Neuronal stem cell (in vitro differentiated cells): Measurements from ENCODE around the gene MBTD1.

Experiments
- DNase-seq: peaks from one replicate; pipeline ENCODE4 v3.0.0-alpha.2; 2013; ENCODE audit warnings: low spot score
- H2AFZ ChIP-seq: one replicate; pipeline ENCODE4 v1.6.1; 2013; ENCODE audit warnings: mild to moderate bottlenecking, low read length, inconsistent platforms
- H2AK5ac ChIP-seq: 2 replicates; pipeline ENCODE4 v1.6.1; 2013; ENCODE audit warnings: low read depth, mild to moderate bottlenecking, inconsistent platforms, low read length, moderate library complexity, mixed read lengths
- H2BK120ac ChIP-seq: 2 replicates; pipeline ENCODE4 v1.6.1; 2013; ENCODE audit warnings: low read depth, mild to moderate bottlenecking, inconsistent platforms, low read length, moderate library complexity, mixed read lengths
- H2BK12ac ChIP-seq: one replicate; pipeline ENCODE4 v1.6.1; 2013; ENCODE audit warnings: low read length, inconsistent platforms
- H2BK15ac ChIP-seq: 2 replicates; pipeline ENCODE4 v1.6.1; 2013; ENCODE audit warnings: mild to moderate bottlenecking, low read length, inconsistent platforms, mixed read lengths
- H2BK5ac ChIP-seq: one replicate; pipeline ENCODE4 v1.6.1; 2013; ENCODE audit warnings: inconsistent platforms, mild to moderate bottlenecking, low read length, moderate library complexity
- H3K14ac ChIP-seq: one replicate; pipeline ENCODE4 v1.6.1; 2013; ENCODE audit warnings: low read length, inconsistent platforms
- H3K18ac ChIP-seq: 2 replicates; pipeline ENCODE4 v1.6.1; 2013; ENCODE audit warnings: low read length, inconsistent platforms
- H3K23ac ChIP-seq: 2 replicates; pipeline ENCODE4 v1.6.1; 2013; ENCODE audit warnings: low read depth, mild to moderate bottlenecking, mixed read lengths, low read length, inconsistent platforms; ENCODE audit not compliant: poor library complexity
- H3K27ac ChIP-seq: replicated peaks from 3 replicates; pipeline ENCODE4 v1.5.1; 2013; ENCODE audit warnings: low read length, inconsistent platforms
- H3K27me3 ChIP-seq, 3 experiments: 2 replicates each; pipeline ENCODE4 v1.6.1; 2013; ENCODE audit warnings: low read length in 3 of 3, mild to moderate bottlenecking in 2 of 3, inconsistent platforms in 1 of 3, low read depth in 1 of 3, mixed read lengths in 1 of 3, moderate library complexity in 1 of 3; ENCODE audit not compliant: control insufficient read depth in 3 of 3, insufficient read depth in 3 of 3
- H3K36me3 ChIP-seq, 2 donors: replicated peaks in 1 of 2; 2 replicates each; pipeline ENCODE4 v1.6.1; 2013; ENCODE audit warnings: low read length in 2 of 2; ENCODE audit not compliant: control insufficient read depth in 2 of 2, insufficient read depth in 2 of 2
- H3K4ac ChIP-seq: 2 replicates; pipeline ENCODE4 v1.6.1; 2013; ENCODE audit warnings: inconsistent platforms, mild to moderate bottlenecking, low read length, moderate library complexity
- H3K4me1 ChIP-seq, 2 donors: 1 replicate in 1 of 2; 2 replicates in 1 of 2; pipeline ENCODE4 v1.6.1; 2013; ENCODE audit warnings: low read length in 2 of 2, low read depth in 1 of 2; ENCODE audit not compliant: control insufficient read depth in 2 of 2, insufficient read depth in 1 of 2
- H3K4me2 ChIP-seq: one replicate; pipeline ENCODE4 v1.6.1; 2013; ENCODE audit warnings: mild to moderate bottlenecking, low read length, inconsistent platforms; ENCODE audit not compliant: insufficient read depth, poor library complexity, severe bottlenecking
- H3K4me3 ChIP-seq, 2 donors: 2 replicates each; pipeline ENCODE4 v1.5.1; 2013; ENCODE audit warnings: low read length in 2 of 2, mild to moderate bottlenecking in 2 of 2, inconsistent platforms in 1 of 2, moderate library complexity in 1 of 2
- H3K79me1 ChIP-seq: one replicate; pipeline ENCODE4 v1.6.1; 2013; ENCODE audit warnings: low read depth, mild to moderate bottlenecking, inconsistent platforms, low read length, moderate library complexity
- H3K9ac ChIP-seq: one replicate; pipeline ENCODE4 v1.6.1; 2013; ENCODE audit warnings: mild to moderate bottlenecking, low read depth, low read length, inconsistent platforms; ENCODE audit not compliant: poor library complexity
- H3K9me3 ChIP-seq, 2 donors: replicated peaks in 1 of 2; 2 replicates each; pipeline versions ENCODE3 to v1.6.1; 2013; ENCODE audit warnings: low read length in 2 of 2, mild to moderate bottlenecking in 2 of 2, inconsistent platforms in 1 of 2, low read depth in 1 of 2, mixed read lengths in 1 of 2, moderate library complexity in 1 of 2; ENCODE audit not compliant: control insufficient read depth in 2 of 2, insufficient read depth in 1 of 2
- H4K8ac ChIP-seq: one replicate; pipeline ENCODE4 v1.6.1; 2013; ENCODE audit warnings: low read depth, mild to moderate bottlenecking, inconsistent platforms, low read length, moderate library complexity
- H4K91ac ChIP-seq: one replicate; pipeline ENCODE4 v1.6.1; 2013; ENCODE audit warnings: low read length, low read depth, mild to moderate bottlenecking, inconsistent platforms; ENCODE audit not compliant: poor library complexity
- WGBS, 2 donors: extraction: QIAGEN DNeasy Blood & Tissue Kit; methylation state at CpG; one replicate each; pipeline ENCODE4 v1.1.7; 2013; ENCODE audit warnings: missing lambda C conversion rate in 2 of 2, mixed read lengths in 1 of 2; ENCODE audit not compliant: insufficient read length in 2 of 2, insufficient replicate concordance in 1 of 2; ENCODE audit errors: extremely low coverage in 2 of 2; 5-methylcytosine and 5-hydroxymethylcytosine counted together

Gene MBTD1

DNA sequence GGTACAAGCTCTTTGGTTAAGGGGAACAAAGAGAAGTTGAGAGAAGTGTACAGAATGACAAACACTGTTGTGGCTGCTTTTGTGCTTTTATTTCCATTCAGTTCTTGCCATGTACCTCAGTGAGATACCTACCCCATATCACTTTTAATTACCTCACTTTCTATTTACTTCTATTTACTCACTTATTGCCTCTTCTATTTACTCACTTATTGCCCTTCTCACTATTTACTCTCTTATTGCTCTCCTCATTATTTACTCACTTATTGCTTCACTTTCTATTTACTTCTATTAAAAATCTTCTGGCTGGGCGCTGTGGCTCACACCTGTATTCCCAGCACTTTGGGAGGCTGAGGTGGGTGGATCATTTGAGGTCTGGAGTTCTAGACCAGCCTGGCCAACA, 41.9 kb downstream of the MBTD1 start:
- H3K4ac ChIP-seq: no peak overlapping the region
- no peak overlapping the region for H3K18ac ChIP-seq
- no peak overlapping the region for H3K4me2 ChIP-seq
- no peak overlapping the region for H3K23ac ChIP-seq
- no peak overlapping the region for H2BK5ac ChIP-seq
- peaks cover 1% of the 10 kb centered on the region for H3K79me1 ChIP-seq
- DNase-seq: no peak
- no peak overlapping the region for H2BK120ac ChIP-seq
- no peaks in the 10 kb centered on the region for H3K9me3 ChIP-seq
- no peak overlapping the region for H2BK15ac ChIP-seq
- H4K91ac ChIP-seq: no peak overlapping the region
- no peak overlapping the region for H3K27ac ChIP-seq
- H2AFZ ChIP-seq: no peak overlapping the region
- H3K4me1 ChIP-seq: no peaks in the 10 kb centered on the region
- H3K14ac ChIP-seq: no peak overlapping the region
- H2AK5ac ChIP-seq: no peak overlapping the region
- H3K4me3 ChIP-seq: no peak overlapping the region
- H3K36me3 ChIP-seq: peaks cover 11 to 95% of the 10 kb centered on the region in 2 donors
- H3K9ac ChIP-seq: no peak overlapping the region
- no peak overlapping the region for H4K8ac ChIP-seq
- H2BK12ac ChIP-seq: no peak overlapping the region
- no CpG with 5 or more reads among the region's 1 CpG for WGBS, 2 donors
- no peaks in the 10 kb centered on the region for H3K27me3 ChIP-seq

DNA sequence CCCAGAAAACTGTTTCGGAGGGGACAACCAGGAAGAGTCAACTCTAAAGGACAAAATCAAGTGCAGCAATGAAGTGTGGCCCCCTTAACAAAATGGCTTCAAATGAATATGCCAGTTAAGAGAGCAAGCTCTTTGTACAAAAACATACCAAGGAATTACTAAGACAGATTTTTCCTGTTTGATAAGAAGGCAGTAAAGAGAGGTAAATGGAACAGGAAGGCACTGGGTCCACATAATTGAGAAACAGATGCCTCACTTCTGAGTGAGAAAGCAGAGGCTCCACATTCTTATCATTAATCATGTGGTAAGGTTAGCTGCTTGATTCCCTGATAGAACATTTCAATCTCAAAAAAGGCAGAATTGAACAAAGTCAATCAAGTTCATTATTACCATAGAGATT, 44.9 kb downstream of the MBTD1 start:
- Histone ChIP-seq H3K79me1 (no peaks in the 10 kb centered on the region), H3K27me3 (no peaks in the 10 kb centered on the region), H2AFZ (no peak overlapping the region), H3K9ac (no peak overlapping the region), H4K91ac (no peak overlapping the region), H3K18ac (no peak overlapping the region), H4K8ac (no peak overlapping the region), H3K4ac (no peak overlapping the region), H3K4me3 (no peak overlapping the region), H3K9me3 (no peaks in the 10 kb centered on the region), H2BK12ac (no peak overlapping the region), H2BK15ac (no peak overlapping the region), H2AK5ac (no peak overlapping the region), H3K4me1 (no peaks in the 10 kb centered on the region), H3K36me3 (peaks cover 16 to 98% of the 10 kb centered on the region in 2 donors), H3K4me2 (no peak overlapping the region), H3K23ac (no peak overlapping the region), H3K27ac (no peak overlapping the region), H3K14ac (no peak overlapping the region), H2BK120ac (no peak overlapping the region), H2BK5ac (no peak overlapping the region)
- no peak for DNase-seq
- WGBS, 2 donors: no CpG with 5 or more reads among the region's 1 CpG

DNA sequence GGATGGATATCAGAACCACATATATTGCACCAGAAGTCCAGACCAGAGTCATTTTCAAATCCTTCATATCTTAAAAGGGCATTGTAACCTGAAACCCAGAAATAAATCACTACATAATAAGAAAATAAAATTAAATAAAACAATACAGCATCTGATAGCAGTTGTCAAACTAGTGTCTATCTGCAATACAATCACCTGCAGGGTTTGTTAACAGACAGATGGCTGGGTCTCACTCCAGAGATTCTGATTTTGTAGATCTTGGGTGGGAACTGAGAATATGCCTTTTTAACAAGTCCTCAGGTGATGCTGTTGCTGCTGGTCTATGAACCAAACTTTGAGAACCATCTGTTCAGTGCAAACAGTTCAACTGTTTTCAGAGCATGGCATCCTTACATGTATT, 56.0 kb downstream of the MBTD1 start:
- Histone ChIP-seq H4K91ac (no peak overlapping the region), H2AK5ac (no peak overlapping the region), H3K4me1 (no peaks in the 10 kb centered on the region), H3K4ac (no peak overlapping the region), H2BK120ac (no peak overlapping the region), H3K14ac (no peak overlapping the region), H3K36me3 (peaks cover 20 to 96% of the 10 kb centered on the region in 2 donors), H3K4me3 (no peak overlapping the region), H3K79me1 (no peaks in the 10 kb centered on the region), H3K27ac (no peak overlapping the region), H2AFZ (no peak overlapping the region), H2BK5ac (no peak overlapping the region), H4K8ac (no peak overlapping the region), H3K23ac (no peak overlapping the region), H3K18ac (no peak overlapping the region), H3K4me2 (no peak overlapping the region), H3K27me3 (no peaks in the 10 kb centered on the region), H2BK12ac (no peak overlapping the region), H3K9me3 (no peaks in the 10 kb centered on the region), H3K9ac (no peak overlapping the region), H2BK15ac (no peak overlapping the region)
- no peak for DNase-seq

DNA sequence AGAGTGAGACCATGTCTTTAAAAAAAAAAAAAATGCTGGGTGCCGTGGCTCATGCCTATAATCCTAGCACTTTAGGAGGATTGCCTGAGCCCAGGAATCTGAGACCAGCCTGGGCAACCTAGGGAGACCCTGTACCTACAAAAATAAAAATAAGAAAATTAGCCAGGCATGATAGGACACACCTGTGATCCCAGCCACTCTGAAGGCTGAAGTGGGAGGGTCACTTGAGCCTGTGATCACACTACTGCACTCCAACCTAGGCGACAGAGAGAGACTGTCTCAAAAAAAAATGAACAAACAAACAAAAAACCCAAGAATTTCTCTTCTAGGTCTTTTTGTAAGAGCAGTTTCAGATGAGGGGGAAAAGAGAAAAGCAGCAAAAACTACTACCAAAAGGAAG, 59.0 kb downstream of the MBTD1 start:
- H2AK5ac ChIP-seq: no peak overlapping the region
- H2AFZ ChIP-seq: no peak overlapping the region
- WGBS, 2 donors: no CpG with 5 or more reads among the region's 2 CpGs
- no peaks in the 10 kb centered on the region for H3K27me3 ChIP-seq
- H3K9me3 ChIP-seq: no peaks in the 10 kb centered on the region
- no peak overlapping the region for H3K4ac ChIP-seq
- no peaks in the 10 kb centered on the region for H3K79me1 ChIP-seq
- H3K9ac ChIP-seq: no peak overlapping the region
- H2BK120ac ChIP-seq: no peak overlapping the region
- H2BK12ac ChIP-seq: no peak overlapping the region
- H3K4me3 ChIP-seq: no peak overlapping the region
- H2BK15ac ChIP-seq: no peak overlapping the region
- peaks cover 23 to 91% of the 10 kb centered on the region in 2 donors for H3K36me3 ChIP-seq
- H3K23ac ChIP-seq: no peak overlapping the region
- H4K91ac ChIP-seq: no peak overlapping the region
- no peak overlapping the region for H3K4me2 ChIP-seq
- no peak overlapping the region for H3K27ac ChIP-seq
- no peak overlapping the region for H3K14ac ChIP-seq
- no peak for DNase-seq
- no peak overlapping the region for H2BK5ac ChIP-seq
- H3K18ac ChIP-seq: no peak overlapping the region
- H3K4me1 ChIP-seq: no peaks in the 10 kb centered on the region
- H4K8ac ChIP-seq: no peak overlapping the region
